Lower leg skin (tissue), 4 donors: ENCODE data around the gene THSD1. TPM values are rescaled to one million over a fixed set of nuclear protein-coding genes. Genes with fewer than 3 reads are reported as not detected.
"Not testable (repeated sequence)": the region's sequence is repeated elsewhere in the genome, so short reads cannot be mapped to it uniquely, and the experiment has no call there.

ENCODE experiments used
- DNase-seq, 2 donors: peaks; one replicate each; pipeline ENCODE4 v3.0.0-alpha.2; 2019; ENCODE audit warnings: low spot score in 2 of 2
- H3K4me3 ChIP-seq: fragments of 200-600 bp; sonication (generic); 2 replicates; pipeline ENCODE4 v1.5.1; 2017; ENCODE audit warnings: mild to moderate bottlenecking, low read depth; ENCODE audit not compliant: poor library complexity, severe bottlenecking
- POLR2A ChIP-seq, 2 donors: fragments of 450-650 bp; IDR thresholded peaks; one replicate each; pipeline ENCODE4 v1.6.1; 2016 to 2017; ENCODE audit warnings: antibody characterized with exemption in 2 of 2, mild to moderate bottlenecking in 1 of 2, moderate library complexity in 1 of 2
- WGBS, 2 donors: methylation state at CpG; one replicate each; pipeline ENCODE4 v1.1.5; 2018; 5-methylcytosine and 5-hydroxymethylcytosine counted together
- intact Hi-C: fragments of 100-400 bp; cut with DNase I; formaldehyde crosslinking; loops from one replicate; pipeline ENCODE4 v1.15.0; 2023; ENCODE audit warnings: low total_unique reads
- total RNA-seq, 4 donors: library from RNA; depleted of rRNA; stranded (reverse); fragments of >200 nt; gene quantifications; one replicate each; pipeline ENCODE4 v1.1.0, GENCODE V29; 2016
- TF ChIP-seq, protein P1 (sequence below), 3 donors: fragments of 450-650 bp; IDR thresholded peaks; one replicate each; pipeline ENCODE4 v1.5.1; 2016; ENCODE audit warnings: antibody characterized with exemption in 3 of 3, mild to moderate bottlenecking in 3 of 3, moderate library complexity in 2 of 3

The THSD1 gene
- total RNA-seq, 4 donors from 2014 or later: 5.1 to 9.5 (median 6.3) TPM

DNA sequence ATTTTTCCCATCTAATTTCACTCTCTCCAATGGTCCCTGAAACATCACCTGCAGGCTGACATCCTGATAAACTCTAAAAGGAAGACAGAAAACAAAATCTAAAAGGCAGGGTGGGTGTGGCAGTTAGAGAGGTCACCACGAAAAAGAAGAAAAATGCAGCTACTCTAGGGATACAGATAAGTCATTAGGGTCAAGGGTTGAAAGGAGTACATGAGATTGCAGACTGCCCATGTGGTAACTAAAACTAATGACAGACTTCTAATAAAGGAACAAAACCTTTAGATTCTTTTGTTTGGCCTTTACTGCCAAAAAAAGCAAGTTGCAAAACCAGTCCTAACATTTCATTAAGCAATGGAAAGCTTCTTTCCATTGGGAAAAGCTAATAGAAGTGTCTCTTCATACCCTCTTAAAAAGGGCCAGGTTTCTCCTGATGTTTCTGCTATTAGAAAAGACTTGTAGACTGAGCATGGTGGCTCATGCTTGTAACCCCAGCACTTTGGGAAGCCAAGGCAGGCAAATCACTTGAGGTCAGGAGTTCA lies 31.0 kb downstream of the THSD1 start:
- TF ChIP-seq, protein P1, sequence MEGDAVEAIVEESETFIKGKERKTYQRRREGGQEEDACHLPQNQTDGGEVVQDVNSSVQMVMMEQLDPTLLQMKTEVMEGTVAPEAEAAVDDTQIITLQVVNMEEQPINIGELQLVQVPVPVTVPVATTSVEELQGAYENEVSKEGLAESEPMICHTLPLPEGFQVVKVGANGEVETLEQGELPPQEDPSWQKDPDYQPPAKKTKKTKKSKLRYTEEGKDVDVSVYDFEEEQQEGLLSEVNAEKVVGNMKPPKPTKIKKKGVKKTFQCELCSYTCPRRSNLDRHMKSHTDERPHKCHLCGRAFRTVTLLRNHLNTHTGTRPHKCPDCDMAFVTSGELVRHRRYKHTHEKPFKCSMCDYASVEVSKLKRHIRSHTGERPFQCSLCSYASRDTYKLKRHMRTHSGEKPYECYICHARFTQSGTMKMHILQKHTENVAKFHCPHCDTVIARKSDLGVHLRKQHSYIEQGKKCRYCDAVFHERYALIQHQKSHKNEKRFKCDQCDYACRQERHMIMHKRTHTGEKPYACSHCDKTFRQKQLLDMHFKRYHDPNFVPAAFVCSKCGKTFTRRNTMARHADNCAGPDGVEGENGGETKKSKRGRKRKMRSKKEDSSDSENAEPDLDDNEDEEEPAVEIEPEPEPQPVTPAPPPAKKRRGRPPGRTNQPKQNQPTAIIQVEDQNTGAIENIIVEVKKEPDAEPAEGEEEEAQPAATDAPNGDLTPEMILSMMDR (IDR thresholded peaks at IDR 0.05): no peak
- no peak for TF ChIP-seq POLR2A (IDR thresholded peaks at IDR 0.05)
- H3K4me3 ChIP-seq: no peak overlapping the region
- 24 to 30% methylated on average over 1 of the region's 1 CpG for WGBS, 2 donors
- intact Hi-C loops: no loop called here
- DNase-seq: no peak

DNA sequence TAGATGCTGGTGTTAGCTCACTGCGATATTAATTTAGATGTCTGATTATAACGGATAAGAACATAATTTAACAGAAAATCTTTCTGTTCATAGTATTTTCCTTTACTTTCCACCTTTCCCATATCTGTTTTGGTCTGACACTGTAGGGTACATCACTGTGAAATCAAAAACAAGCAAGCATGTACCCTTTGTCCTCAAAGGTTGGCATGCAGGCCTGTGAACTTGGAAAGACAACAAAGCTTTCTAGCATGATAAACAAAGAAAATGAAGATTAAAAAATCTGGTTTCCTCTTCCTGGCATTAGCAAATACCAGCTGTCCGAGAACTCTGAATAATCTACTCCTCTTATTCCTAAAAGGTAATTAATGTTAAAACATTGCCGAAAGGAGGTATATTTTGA lies 31.6 kb downstream of the THSD1 start:
- H3K4me3 ChIP-seq: no peak overlapping the region
- WGBS, 2 donors: 80 to 91% methylated on average over 4 of the region's 4 CpGs
- intact Hi-C loops: no loop called here
- TF ChIP-seq, protein P1 (IDR thresholded peaks at IDR 0.05): no peak
- TF ChIP-seq POLR2A (IDR thresholded peaks at IDR 0.05): no peak
- no peak for DNase-seq

DNA sequence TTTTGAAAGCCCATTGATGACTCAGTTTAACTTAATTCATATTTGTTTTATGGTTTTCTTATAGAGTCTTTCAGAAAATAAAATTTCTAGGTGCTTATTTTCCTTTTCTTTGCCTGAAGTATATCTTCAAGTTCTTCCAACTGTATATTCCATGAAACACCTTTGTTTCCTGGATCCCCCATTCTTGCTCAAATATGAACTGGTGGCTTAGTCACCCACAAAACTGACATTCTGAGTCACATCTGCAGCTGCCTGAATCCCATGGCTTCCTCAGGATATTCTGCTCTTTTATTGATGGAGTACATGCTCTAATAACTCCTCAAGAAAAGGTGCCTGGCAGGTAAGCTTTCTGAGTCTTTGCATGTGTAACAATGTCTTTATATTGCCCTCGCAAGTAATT lies 32.7 kb downstream of the THSD1 start:
- DNase-seq, intact Hi-C loops, H3K4me3 ChIP-seq: not testable (repeated sequence)
- WGBS, 2 donors: 100% methylated on average over 1 of the region's 1 CpG

DNA sequence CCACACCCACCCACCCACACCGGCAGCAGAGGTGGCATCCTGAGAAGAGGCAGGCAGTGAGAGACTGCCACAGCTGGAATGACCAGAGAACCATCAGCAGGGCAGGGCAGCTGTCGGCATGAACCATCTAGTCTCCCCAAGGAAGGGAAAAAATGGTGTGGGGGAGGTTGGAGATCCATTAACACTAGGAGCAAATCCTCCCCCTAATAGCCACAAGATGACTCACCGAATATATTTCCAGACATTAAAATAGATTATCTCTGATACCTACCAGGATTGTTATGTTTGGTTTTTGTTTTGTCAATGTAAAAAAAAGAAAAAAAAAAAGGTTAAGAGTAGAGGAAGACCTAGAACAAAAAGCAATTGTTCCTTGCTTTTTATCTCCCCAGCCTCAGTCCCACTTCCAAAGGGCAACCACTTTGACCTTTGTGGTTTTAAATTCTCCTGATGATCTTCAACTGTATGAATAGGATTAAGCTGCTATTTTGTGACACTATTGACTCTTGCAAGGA lies 34.2 kb downstream of the THSD1 start:
- no peak for TF ChIP-seq POLR2A (IDR thresholded peaks at IDR 0.05)
- TF ChIP-seq, protein P1 (IDR thresholded peaks at IDR 0.05): no peak
- H3K4me3 ChIP-seq: no peak overlapping the region
- no peak for DNase-seq
- intact Hi-C loops: no loop called here
- WGBS, 2 donors: 33 to 39% methylated on average over 3 of the region's 3 CpGs

DNA sequence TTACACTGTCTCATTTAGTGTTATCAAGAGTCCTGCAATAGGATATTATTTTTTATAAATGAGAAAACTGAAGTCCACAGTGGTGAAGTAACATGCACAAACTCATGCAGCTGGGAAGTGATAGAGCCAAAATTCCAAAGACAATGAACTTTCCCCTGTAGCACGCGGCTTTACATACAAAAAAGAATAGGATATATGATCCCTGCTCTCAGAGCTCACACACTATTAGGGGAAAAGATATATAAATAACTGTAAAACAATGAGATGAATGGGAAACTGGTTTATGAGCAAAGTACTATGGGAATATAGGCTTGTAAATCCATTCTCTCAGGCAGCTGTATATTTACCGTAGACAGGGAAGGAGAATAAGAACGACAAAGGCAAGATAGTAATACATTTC lies 39.7 kb downstream of the THSD1 start:
- H3K4me3 ChIP-seq: no peak overlapping the region
- no peak for DNase-seq
- TF ChIP-seq, protein P1 (IDR thresholded peaks at IDR 0.05): no peak
- TF ChIP-seq POLR2A (IDR thresholded peaks at IDR 0.05): no peak
- 85% methylated on average over 4 of the region's 4 CpGs for WGBS, 2 donors
- intact Hi-C loops: no loop called here

DNA sequence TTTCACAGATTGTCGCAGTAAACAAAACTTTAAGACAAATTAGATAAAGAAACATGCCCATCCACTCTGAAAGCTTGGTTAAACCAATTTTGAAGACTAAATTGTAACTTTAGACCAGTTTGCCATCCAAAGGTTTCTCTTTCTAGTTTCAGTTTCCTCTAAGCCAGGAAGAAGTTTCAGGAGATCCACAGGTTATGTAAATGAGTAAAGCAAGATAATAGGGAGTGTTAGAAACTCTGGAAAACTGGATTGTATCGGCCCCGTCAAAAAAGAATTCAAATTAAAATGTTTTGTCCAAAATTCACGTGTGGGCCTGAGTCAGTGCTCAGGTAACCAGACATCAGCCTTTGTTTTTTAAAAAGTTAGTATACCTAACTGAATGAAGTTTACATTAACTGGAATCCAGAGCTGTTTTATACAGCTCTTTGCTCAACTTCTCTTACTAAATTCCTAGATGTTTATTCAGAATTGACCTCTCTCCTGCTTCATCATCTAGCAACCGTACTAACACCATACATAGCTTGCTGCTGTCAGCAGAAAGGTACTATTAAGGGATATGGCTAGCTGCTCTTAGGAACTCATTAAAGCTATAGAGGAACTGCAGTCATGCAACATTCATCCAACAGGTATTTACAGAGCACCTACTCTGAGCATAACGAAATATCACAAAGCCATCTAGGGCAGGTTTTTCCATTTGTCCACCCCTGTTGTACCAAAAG lies 43.6 kb downstream of the THSD1 start:
- DNase-seq, H3K4me3 ChIP-seq, intact Hi-C loops: not testable (repeated sequence)
- 83% methylated on average over 4 of the region's 6 CpGs for WGBS, 2 donors

DNA sequence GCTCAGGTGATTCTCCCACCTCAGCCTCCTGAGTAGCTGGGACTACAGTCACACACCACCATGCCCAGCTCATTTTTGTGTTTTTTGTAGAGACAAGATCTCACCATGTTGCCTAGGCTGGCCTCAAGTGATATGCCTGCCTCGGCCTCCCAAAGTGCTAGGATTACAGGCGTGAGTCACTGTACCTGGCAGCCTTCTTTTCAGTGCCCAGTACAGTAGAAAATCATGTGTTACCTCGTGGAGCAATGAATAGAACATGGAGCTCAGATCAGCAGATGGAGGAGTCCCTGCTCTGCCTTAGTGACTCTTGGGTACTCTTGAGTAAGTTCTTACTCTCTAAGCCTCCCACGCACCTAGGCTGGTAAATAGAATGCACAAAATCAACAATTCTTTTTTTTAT lies 44.7 kb downstream of the THSD1 start:
- DNase-seq: no peak
- no peak overlapping the region for H3K4me3 ChIP-seq
- WGBS, 2 donors: 86 to 92% methylated on average over 4 of the region's 4 CpGs
- intact Hi-C loops: no loop called here
- TF ChIP-seq, protein P1 (IDR thresholded peaks at IDR 0.05): no peak
- TF ChIP-seq POLR2A (IDR thresholded peaks at IDR 0.05): no peak
